ENCODE data around the gene ZC3H6. TPM values are rescaled to one million over a fixed set of nuclear protein-coding genes. Genes with fewer than 3 reads are reported as not detected.

ZC3H6 gene
- total and polyA plus RNA-seq, 2 of the 13 experiments (the other 11 are each of a cell fraction or from before 2014, with no cell fraction given), result 0.71 to 0.93 TPM

DNA sequence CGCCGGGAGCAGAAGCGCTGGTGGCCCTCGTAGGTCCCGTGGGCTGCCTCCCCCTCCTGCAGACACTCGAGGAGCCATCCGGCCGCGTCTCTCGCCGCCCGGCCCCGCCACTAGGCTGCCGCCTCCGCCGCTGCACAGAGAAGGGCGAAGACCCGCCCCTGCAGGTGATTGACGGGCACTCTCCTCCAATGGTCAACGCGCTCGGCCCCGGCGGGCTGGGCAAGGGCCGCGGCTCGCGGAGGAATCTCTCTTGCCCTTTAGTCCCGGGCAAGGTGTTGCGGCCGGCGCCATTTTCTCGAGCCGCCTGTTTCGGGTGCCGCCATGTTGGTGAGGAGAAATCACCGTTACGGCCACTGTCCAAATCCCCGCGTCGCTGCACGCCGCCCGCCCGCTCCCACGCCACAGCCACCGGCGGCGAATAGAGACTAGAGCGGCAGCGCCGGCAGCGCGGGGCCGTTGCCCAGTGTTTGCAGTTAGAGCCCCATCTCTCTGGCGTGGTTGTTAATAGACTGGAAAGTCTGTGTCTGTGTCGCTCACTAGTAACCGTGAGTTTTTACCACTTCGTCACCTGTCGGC, at the start of gene ZC3H6 (continued):
- TF ChIP-seq SIN3B (IDR thresholded peaks at IDR 0.05; ENCODE audit: low read length), result no peak
- peak; percentile 60; the same call in 1 of the 2 replicates for TF ChIP-seq E2F2 (CRISPR knock-in tag; IDR thresholded peaks at IDR 0.05; ENCODE audit: borderline replicate concordance)
- TF ChIP-seq, protein P1, sequence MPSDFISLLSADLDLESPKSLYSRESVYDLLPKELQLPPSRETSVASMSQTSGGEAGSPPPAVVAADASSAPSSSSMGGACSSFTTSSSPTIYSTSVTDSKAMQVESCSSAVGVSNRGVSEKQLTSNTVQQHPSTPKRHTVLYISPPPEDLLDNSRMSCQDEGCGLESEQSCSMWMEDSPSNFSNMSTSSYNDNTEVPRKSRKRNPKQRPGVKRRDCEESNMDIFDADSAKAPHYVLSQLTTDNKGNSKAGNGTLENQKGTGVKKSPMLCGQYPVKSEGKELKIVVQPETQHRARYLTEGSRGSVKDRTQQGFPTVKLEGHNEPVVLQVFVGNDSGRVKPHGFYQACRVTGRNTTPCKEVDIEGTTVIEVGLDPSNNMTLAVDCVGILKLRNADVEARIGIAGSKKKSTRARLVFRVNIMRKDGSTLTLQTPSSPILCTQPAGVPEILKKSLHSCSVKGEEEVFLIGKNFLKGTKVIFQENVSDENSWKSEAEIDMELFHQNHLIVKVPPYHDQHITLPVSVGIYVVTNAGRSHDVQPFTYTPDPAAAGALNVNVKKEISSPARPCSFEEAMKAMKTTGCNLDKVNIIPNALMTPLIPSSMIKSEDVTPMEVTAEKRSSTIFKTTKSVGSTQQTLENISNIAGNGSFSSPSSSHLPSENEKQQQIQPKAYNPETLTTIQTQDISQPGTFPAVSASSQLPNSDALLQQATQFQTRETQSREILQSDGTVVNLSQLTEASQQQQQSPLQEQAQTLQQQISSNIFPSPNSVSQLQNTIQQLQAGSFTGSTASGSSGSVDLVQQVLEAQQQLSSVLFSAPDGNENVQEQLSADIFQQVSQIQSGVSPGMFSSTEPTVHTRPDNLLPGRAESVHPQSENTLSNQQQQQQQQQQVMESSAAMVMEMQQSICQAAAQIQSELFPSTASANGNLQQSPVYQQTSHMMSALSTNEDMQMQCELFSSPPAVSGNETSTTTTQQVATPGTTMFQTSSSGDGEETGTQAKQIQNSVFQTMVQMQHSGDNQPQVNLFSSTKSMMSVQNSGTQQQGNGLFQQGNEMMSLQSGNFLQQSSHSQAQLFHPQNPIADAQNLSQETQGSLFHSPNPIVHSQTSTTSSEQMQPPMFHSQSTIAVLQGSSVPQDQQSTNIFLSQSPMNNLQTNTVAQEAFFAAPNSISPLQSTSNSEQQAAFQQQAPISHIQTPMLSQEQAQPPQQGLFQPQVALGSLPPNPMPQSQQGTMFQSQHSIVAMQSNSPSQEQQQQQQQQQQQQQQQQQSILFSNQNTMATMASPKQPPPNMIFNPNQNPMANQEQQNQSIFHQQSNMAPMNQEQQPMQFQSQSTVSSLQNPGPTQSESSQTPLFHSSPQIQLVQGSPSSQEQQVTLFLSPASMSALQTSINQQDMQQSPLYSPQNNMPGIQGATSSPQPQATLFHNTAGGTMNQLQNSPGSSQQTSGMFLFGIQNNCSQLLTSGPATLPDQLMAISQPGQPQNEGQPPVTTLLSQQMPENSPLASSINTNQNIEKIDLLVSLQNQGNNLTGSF (CRISPR knock-in tag; IDR thresholded peaks at IDR 0.05), result peak; percentile 74
- no peak for TF ChIP-seq RFX1 (IDR thresholded peaks at IDR 0.05)
- TF ChIP-seq LBX2 (CRISPR knock-in tag; IDR thresholded peaks at IDR 0.05; ENCODE audit: borderline replicate concordance), result no peak; the same call in 1 of the 2 replicates
- peak; percentile 66 for TF ChIP-seq RARA (CRISPR knock-in tag; IDR thresholded peaks at IDR 0.05)
- no peak for TF ChIP-seq SMC3 (IDR thresholded peaks at IDR 0.05; ENCODE audit: low read length)
- peak; percentile 98 for TF ChIP-seq ZNF598 (CRISPR knock-in tag; IDR thresholded peaks at IDR 0.05; ENCODE audit: borderline replicate concordance)
- TF ChIP-seq ZNF543 (CRISPR knock-in tag; IDR thresholded peaks at IDR 0.05), result peak; percentile 96
- peak; percentile 96 for TF ChIP-seq ZXDC (CRISPR knock-in tag; IDR thresholded peaks at IDR 0.05)
- TF ChIP-seq SP140L (CRISPR knock-in tag; IDR thresholded peaks at IDR 0.05; ENCODE audit: borderline replicate concordance), result peak; percentile 27; the same call in 1 of the 2 replicates
- peak; percentile 97 for TF ChIP-seq TAF15 (IDR thresholded peaks at IDR 0.05; ENCODE audit: low read depth, low read length, poor library complexity, severe bottlenecking)
- TF ChIP-seq HNRNPH1 (optimal IDR thresholded peaks at IDR 0.05; ENCODE audit: low read depth, low read length), result peak; percentile 76
- peak; percentile 92 for TF ChIP-seq ZBTB49 (CRISPR knock-in tag; IDR thresholded peaks at IDR 0.05; ENCODE audit: borderline replicate concordance)
- TF ChIP-seq SMAD1 (CRISPR knock-in tag; IDR thresholded peaks at IDR 0.05; ENCODE audit: borderline replicate concordance, low read depth), result peak; percentile 97
- TF ChIP-seq MYPOP (CRISPR knock-in tag; IDR thresholded peaks at IDR 0.05), result no peak; the same call in 1 of the 2 replicates
